Dermis blood vessel endothelial cell (primary cell): ENCODE data around the gene PLCB1. TPM values are rescaled to one million over a fixed set of nuclear protein-coding genes. Genes with fewer than 3 reads are reported as not detected.
"Not testable (repeated sequence)": the region's sequence is repeated elsewhere in the genome, so short reads cannot be mapped to it uniquely, and the experiment has no call there.

Source experiments
- DNase-seq: peaks from one replicate; pipeline ENCODE4 v3.0.0; 2010
- total RNA-seq: library from RNA; depleted of rRNA; stranded (reverse); fragments of >200 nt; gene quantifications from 2 replicates; pipeline ENCODE4 v1.2.3, GENCODE V29; 2014

The PLCB1 gene
- total RNA-seq, 1 donor from 2014 or later, result 19.6 TPM

GRCh38 chr20:8335495-8336195, 203.6 kb downstream of the PLCB1 start:
- no peak for DNase-seq

- no peak for DNase-seq
Measured at GRCh38 chr20:8339349-8339748, 207.3 kb downstream of the PLCB1 start.

GRCh38 chr20:8342391-8342790, 210.3 kb downstream of the PLCB1 start:
- no peak for DNase-seq

- no peak for DNase-seq
Measured at GRCh38 chr20:8344106-8344505, 212.0 kb downstream of the PLCB1 start.

- no peak for DNase-seq
Measured at GRCh38 chr20:8344631-8345030, 212.6 kb downstream of the PLCB1 start.

- no peak for DNase-seq
Measured at GRCh38 chr20:8346700-8347270, 214.7 kb downstream of the PLCB1 start.

GRCh38 chr20:8350225-8350624, 218.2 kb downstream of the PLCB1 start:
- not testable (repeated sequence) for DNase-seq

- no peak for DNase-seq
Measured at GRCh38 chr20:8352486-8352885, 220.4 kb downstream of the PLCB1 start.

GRCh38 chr20:8353512-8353911, 221.4 kb downstream of the PLCB1 start:
- DNase-seq, result no peak

- DNase-seq, result no peak
Measured at GRCh38 chr20:8355453-8355852, 223.4 kb downstream of the PLCB1 start.

GRCh38 chr20:8356806-8357205, 224.7 kb downstream of the PLCB1 start:
- no peak for DNase-seq

- no peak for DNase-seq
Measured at GRCh38 chr20:8357703-8358102, 225.6 kb downstream of the PLCB1 start.

GRCh38 chr20:8360035-8360434, 228.0 kb downstream of the PLCB1 start:
- DNase-seq, result no peak

- DNase-seq, result peak; percentile 13
Measured at GRCh38 chr20:8361006-8361652, 229.1 kb downstream of the PLCB1 start.

- no peak for DNase-seq
Measured at GRCh38 chr20:8361779-8362178, 229.7 kb downstream of the PLCB1 start.

GRCh38 chr20:8362457-8362856, 230.4 kb downstream of the PLCB1 start:
- DNase-seq, result no peak

GRCh38 chr20:8363970-8364733, 232.1 kb downstream of the PLCB1 start:
- DNase-seq, result no peak

GRCh38 chr20:8364734-8365078, 232.6 kb downstream of the PLCB1 start:
- DNase-seq, result no peak

GRCh38 chr20:8365634-8366033, 233.6 kb downstream of the PLCB1 start:
- no peak for DNase-seq

- no peak for DNase-seq
Measured at GRCh38 chr20:8366303-8366923, 234.3 kb downstream of the PLCB1 start.

GRCh38 chr20:8367689-8368088, 235.6 kb downstream of the PLCB1 start:
- no peak for DNase-seq

GRCh38 chr20:8368670-8369069, 236.6 kb downstream of the PLCB1 start:
- DNase-seq, result no peak

- no peak for DNase-seq
Measured at GRCh38 chr20:8369311-8369710, 237.2 kb downstream of the PLCB1 start.
